HAP-1 (cell line): ENCODE measurements around the gene JPT2.

Source experiments
- DNase-seq, 2 experiments: peaks; one replicate each; pipeline ENCODE4 v3.0.0-alpha.2; 2016 to 2020; ENCODE audit warnings: low spot score in 2 of 2
- H3K27me3 ChIP-seq: fragments of 250-450 bp; sonication (Bioruptor Pico); 2 replicates; pipeline ENCODE4 v1.5.1; 2020; ENCODE audit warnings: low read depth, mild to moderate bottlenecking, moderate library complexity
- H3K36me3 ChIP-seq: fragments of 250-450 bp; sonication (Bioruptor Pico); replicated peaks from 2 replicates; pipeline ENCODE4 v1.5.1; 2020; ENCODE audit warnings: mild to moderate bottlenecking
- H3K4me1 ChIP-seq: fragments of 250-450 bp; sonication (Bioruptor Pico); 2 replicates; pipeline ENCODE4 v1.5.1; 2020; ENCODE audit warnings: mild to moderate bottlenecking
- H3K4me3 ChIP-seq: fragments of 250-450 bp; sonication (Bioruptor Pico); 2 replicates; pipeline ENCODE4 v1.5.1; 2020; ENCODE audit warnings: mild to moderate bottlenecking, moderate library complexity
- H3K9me3 ChIP-seq: fragments of 250-450 bp; sonication (Bioruptor Pico); 2 replicates; pipeline ENCODE4 v1.5.1; 2020; ENCODE audit warnings: mild to moderate bottlenecking, moderate library complexity
- in situ Hi-C: fragments of 300-500 bp; cut with MboI; formaldehyde crosslinking; loops from 3 replicates; pipeline ENCODE4 v1.14.3; 2020; ENCODE audit warnings: low sequenced_read_pairs, inconsistent platforms, mixed read lengths

JPT2 gene

DNA sequence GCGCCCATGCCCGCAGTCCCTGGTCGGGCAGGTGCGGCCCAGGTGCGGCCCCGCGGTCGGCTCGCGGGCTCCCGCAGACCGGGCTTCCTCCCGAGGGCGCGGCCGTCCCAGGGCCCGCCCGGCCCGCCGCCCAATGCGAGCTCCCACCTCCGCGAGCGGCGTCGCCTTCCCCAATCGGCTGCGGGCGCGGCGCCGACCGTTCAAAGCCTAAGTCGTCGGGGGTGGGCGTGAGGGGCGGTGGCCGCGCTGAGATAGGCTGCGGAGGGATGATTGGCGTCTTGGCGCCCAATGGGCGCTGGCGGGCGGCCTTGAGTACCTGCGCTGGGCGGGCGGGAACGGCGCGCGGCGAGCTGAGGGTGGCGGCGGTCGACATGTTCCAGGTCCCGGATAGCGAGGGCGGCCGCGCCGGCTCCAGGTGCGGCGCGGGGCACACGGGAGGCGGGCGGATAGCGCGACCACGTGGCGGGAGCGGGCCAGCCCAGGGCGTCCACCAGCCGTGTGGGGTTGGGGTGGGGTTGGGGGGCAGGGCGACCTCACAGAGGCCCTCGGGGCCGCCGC lies at the start of gene JPT2:
TSS of gene JPT2 (plus strand) at position 338 of the 558 bp plus-strand sequence. CDS start at position 372, 34 bp downstream.
- H3K4me3 ChIP-seq: peak within 1 kb of the TSS; percentile 58
- peaks cover 20% of the 10 kb centered on the region for H3K4me1 ChIP-seq
- no peaks in the 10 kb centered on the region for H3K9me3 ChIP-seq
- H3K27me3 ChIP-seq: no peaks in the 10 kb centered on the region
- H3K36me3 ChIP-seq: peaks cover 32% of the 10 kb centered on the region
- DNase-seq: peak; percentile 91 to 97
- in situ Hi-C loops: no loop called here

- no peaks in the 10 kb centered on the region for H3K9me3 ChIP-seq
- no peak overlapping the region for H3K4me3 ChIP-seq
- no peak for DNase-seq
- H3K4me1 ChIP-seq: no peaks in the 10 kb centered on the region
- in situ Hi-C loops: no loop called here
- peaks cover 46% of the 10 kb centered on the region for H3K36me3 ChIP-seq
- no peaks in the 10 kb centered on the region for H3K27me3 ChIP-seq
Observed at GRCh38 chr16:1630450-1631213, 47.4 kb upstream of the JPT2 start.

DNA sequence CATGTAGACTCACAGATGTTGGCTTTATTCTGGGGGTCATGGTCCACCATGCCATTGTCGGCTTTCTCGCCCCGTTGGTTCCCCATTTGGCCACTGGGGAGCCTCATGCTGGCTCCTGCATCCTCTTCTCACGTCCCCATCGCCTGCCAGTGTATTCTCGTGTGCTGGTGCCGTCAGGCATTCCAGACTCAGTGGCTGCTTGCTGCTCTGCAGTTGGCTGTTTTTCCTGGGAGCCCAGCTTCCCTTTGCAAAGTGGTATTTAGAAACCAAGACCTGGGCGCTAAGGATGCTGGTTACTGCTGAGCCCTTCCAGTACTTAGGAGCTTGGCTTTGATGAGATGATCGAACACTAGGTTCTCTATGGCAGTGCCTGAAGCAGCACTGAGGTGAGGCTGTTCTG lies 46.8 kb upstream of the JPT2 start:
- DNase-seq: no peak
- Histone ChIP-seq H3K4me1 (no peaks in the 10 kb centered on the region), H3K27me3 (no peaks in the 10 kb centered on the region), H3K9me3 (no peaks in the 10 kb centered on the region), H3K4me3 (no peak overlapping the region), H3K36me3 (peaks cover 43% of the 10 kb centered on the region)
- in situ Hi-C loops: no loop called here

DNA sequence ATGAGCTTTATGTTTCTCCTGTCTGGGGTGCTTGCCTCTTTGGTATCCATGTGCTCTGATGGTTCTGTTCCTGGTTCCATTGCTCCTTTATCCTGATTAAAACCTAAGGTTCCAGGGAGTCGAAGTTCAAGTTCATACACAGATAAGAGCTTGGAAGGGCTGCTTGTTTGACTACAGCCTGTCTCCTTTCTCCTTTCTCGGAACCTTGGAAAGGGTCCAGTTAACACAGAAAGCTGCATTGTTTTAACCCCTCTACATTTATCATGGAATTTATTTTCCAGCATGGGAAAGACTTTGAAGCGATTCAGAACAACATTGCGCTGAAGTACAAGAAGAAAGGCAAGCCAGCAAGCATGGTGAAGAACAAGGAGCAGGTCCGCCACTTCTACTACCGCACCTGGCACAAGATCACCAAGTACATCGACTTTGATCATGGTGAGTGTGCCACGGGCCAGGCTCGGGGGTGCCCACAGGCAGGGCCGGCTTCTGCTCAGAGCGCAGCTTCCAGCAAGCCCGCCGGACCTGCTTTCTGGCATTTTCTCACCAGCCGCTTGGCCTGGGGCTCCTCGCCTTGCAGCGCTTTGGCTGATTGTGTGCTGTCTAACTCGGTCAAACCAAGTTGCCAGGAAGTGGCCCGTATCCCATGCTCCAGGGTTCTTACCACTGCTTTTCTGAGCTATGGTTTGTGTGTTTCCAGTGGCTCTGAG lies 46.0 kb upstream of the JPT2 start:
- Histone ChIP-seq H3K27me3 (no peaks in the 10 kb centered on the region), H3K9me3 (no peaks in the 10 kb centered on the region), H3K36me3 (peaks cover 36% of the 10 kb centered on the region), H3K4me3 (no peak overlapping the region), H3K4me1 (no peaks in the 10 kb centered on the region)
- in situ Hi-C loops: no loop called here
- DNase-seq: no peak

DNA sequence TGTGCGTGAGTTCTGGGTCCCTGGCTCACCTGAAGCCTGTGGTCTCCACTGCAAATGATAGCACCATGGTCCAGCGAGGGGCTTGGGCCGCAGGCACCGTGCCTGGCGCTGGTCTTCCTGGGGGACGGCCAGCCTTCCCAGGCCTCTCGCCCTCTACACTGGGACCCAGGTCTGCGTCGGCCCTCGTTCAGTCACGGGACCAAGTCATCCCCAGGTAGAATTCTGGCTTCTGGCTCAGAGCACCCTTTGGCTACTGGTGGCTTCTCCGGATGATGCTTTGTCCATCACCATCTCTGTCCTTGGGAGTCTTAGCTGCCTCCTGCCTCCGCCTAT lies 45.5 kb upstream of the JPT2 start:
- Histone ChIP-seq H3K9me3 (no peaks in the 10 kb centered on the region), H3K4me3 (no peak overlapping the region), H3K4me1 (no peaks in the 10 kb centered on the region), H3K36me3 (peaks cover 41% of the 10 kb centered on the region), H3K27me3 (no peaks in the 10 kb centered on the region)
- in situ Hi-C loops: no loop called here
- no peak for DNase-seq

GRCh38 chr16:1633310-1633709 lies 44.8 kb upstream of the JPT2 start:
- Histone ChIP-seq H3K4me1 (no peaks in the 10 kb centered on the region), H3K27me3 (no peaks in the 10 kb centered on the region), H3K9me3 (no peaks in the 10 kb centered on the region), H3K4me3 (no peak overlapping the region), H3K36me3 (peaks cover 44% of the 10 kb centered on the region)
- DNase-seq: no peak
- in situ Hi-C loops: no loop called here

- in situ Hi-C loops: no loop called here
Observed at GRCh38 chr16:1634541-1634940, 43.5 kb upstream of the JPT2 start.

DNA sequence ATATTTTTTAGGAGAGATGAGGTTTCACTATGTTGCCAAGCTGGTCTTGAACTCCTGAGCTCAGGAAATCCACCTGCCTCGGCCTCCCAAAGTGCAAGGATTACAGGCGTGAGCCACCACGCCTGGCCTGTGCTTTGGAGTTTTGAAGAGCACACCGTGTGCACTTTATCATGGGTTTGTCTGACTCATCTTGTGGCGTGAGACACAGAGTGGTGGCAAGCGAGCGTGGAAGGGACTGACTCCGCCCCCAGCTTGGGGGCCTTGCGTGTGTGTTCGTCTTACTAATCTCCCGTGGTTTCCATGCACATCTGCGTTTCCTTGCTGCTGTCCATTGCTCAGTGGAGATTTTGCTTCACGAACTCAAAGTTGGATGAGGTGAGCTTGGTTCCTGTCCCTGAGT lies 43.0 kb upstream of the JPT2 start:
- H3K4me1 ChIP-seq: no peaks in the 10 kb centered on the region
- H3K9me3 ChIP-seq: no peaks in the 10 kb centered on the region
- in situ Hi-C loops: no loop called here
- H3K27me3 ChIP-seq: no peaks in the 10 kb centered on the region
- no peak for DNase-seq
- H3K4me3 ChIP-seq: no peak overlapping the region
- peaks cover 51% of the 10 kb centered on the region for H3K36me3 ChIP-seq

More at GRCh38 chr16:1634541-1634940, 43.5 kb upstream of the JPT2 start:
- Histone ChIP-seq H3K9me3 (no peaks in the 10 kb centered on the region), H3K36me3 (peaks cover 53% of the 10 kb centered on the region), H3K27me3 (no peaks in the 10 kb centered on the region), H3K4me1 (no peaks in the 10 kb centered on the region), H3K4me3 (no peak overlapping the region)
- DNase-seq: no peak

DNA sequence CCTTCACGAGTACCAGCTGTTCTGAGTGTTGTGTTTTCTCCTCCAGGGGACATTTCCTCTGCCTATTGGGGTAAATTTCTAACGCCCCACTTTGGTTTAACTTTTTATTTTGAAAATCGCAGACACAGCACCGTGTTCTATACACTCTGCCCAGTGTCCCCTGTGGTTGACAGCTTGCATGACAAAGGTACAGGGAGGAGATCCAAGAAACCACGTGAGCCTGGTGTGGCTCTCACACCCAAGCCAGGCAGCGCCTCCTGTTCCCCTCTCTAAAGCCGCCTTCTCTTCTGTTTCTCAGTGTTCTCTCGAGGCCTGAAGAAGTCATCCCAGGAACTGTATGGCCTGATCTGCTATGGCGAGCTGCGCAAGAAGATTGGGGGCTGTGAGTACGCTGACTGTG lies 40.6 kb upstream of the JPT2 start:
- H3K27me3 ChIP-seq: no peaks in the 10 kb centered on the region
- H3K36me3 ChIP-seq: peaks cover 63% of the 10 kb centered on the region
- H3K4me1 ChIP-seq: no peaks in the 10 kb centered on the region
- in situ Hi-C loops: no loop called here
- no peak overlapping the region for H3K4me3 ChIP-seq
- no peaks in the 10 kb centered on the region for H3K9me3 ChIP-seq
- no peak for DNase-seq

DNA sequence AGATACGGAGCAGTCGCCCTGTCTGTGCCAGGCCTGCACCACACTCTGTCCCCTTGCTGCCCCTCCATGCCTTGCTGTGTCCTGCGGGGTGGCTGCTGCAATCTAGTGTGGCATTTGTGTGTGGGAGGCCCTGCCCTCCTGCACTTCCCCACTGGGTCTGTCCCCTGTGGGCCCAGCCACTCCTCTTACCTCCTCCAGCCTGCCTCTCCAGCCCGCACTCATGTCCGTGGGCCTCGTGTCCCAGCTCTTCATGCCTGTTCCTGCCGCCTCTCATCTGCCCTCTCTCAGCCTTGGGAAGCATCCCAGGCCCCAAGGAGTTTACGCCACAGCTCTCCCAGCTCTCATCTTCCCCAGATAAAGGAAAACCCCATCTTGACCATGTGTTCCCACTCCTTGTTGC lies 39.3 kb upstream of the JPT2 start:
- DNase-seq: no peak
- Histone ChIP-seq H3K27me3 (no peaks in the 10 kb centered on the region), H3K36me3 (peaks cover 58% of the 10 kb centered on the region), H3K4me1 (no peaks in the 10 kb centered on the region), H3K9me3 (no peaks in the 10 kb centered on the region), H3K4me3 (no peak overlapping the region)
- in situ Hi-C loops: no loop called here

- Histone ChIP-seq H3K9me3 (no peaks in the 10 kb centered on the region), H3K4me3 (no peak overlapping the region), H3K36me3 (peaks cover 54% of the 10 kb centered on the region), H3K4me1 (no peaks in the 10 kb centered on the region), H3K27me3 (no peaks in the 10 kb centered on the region)
- in situ Hi-C loops: no loop called here
- no peak for DNase-seq
Observed at GRCh38 chr16:1639282-1639681, 38.8 kb upstream of the JPT2 start.

GRCh38 chr16:1639860-1640259 lies 38.2 kb upstream of the JPT2 start:
- in situ Hi-C loops: no loop called here
- Histone ChIP-seq H3K36me3 (peaks cover 50% of the 10 kb centered on the region), H3K4me3 (no peak overlapping the region)

DNA sequence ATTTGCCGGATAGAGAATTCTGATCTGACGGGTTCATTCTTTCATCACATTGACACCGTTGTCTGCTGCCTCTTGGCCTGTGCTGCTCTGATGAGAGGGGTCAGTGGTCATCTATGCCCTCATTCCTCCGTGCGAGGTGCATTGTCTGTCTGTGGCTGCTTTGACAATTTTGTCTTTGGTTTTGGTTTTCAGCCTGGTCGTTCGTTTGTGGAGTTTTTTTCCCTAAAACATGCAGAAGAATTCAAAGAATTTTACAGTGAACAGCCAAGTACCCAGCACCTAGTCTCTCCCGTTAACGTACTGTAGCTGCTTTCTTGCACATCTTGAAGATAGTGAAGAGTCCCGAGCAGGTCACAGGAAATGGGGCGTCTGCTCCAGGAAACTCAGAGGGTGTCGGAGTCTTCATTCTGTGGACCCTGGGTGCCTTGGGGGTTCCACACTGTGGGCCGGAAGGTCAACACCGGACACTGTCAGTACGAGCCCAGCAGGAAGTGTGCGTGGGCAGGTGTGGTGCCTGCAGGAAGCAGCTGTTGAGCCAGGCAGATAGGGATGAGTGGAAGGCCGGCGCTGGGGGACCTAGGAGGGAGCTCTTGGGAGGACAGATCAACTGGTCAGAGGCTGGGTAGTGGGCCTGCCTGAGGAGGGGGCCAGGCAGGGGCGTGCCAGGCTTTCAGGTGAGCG lies 37.7 kb upstream of the JPT2 start:
- Histone ChIP-seq H3K4me1 (no peaks in the 10 kb centered on the region), H3K27me3 (no peaks in the 10 kb centered on the region), H3K36me3 (peaks cover 50% of the 10 kb centered on the region), H3K4me3 (no peak overlapping the region), H3K9me3 (no peaks in the 10 kb centered on the region)
- in situ Hi-C loops: no loop called here
- DNase-seq: no peak

More at GRCh38 chr16:1639860-1640259, 38.2 kb upstream of the JPT2 start:
- no peaks in the 10 kb centered on the region for H3K9me3 ChIP-seq
- H3K27me3 ChIP-seq: no peaks in the 10 kb centered on the region
- DNase-seq: no peak
- H3K4me1 ChIP-seq: no peaks in the 10 kb centered on the region

- Histone ChIP-seq H3K27me3 (no peaks in the 10 kb centered on the region), H3K4me1 (no peaks in the 10 kb centered on the region), H3K9me3 (no peaks in the 10 kb centered on the region), H3K36me3 (peaks cover 51% of the 10 kb centered on the region), H3K4me3 (no peak overlapping the region)
- in situ Hi-C loops: no loop called here
- DNase-seq: no peak
Observed at GRCh38 chr16:1641261-1641660, 36.8 kb upstream of the JPT2 start.
